ENCODE results near the gene AQP6.

- TF ChIP-seq CTCF (IDR thresholded peaks at IDR 0.05) (no peak), ZFX (IDR thresholded peaks at IDR 0.05; ENCODE audit: borderline replicate concordance) (no peak)
Observed at GRCh38 chr12:49961111-49961922, 11.4 kb upstream of the AQP6 start, which contains the start of gene AQP5.
